ENCODE results near the gene SPATA3. TPM values are rescaled to one million over a fixed set of nuclear protein-coding genes. Genes with fewer than 3 reads are reported as not detected.
A peak's percentile ranks its signal among the peaks of the same experiment; 100 is the strongest.

The SPATA3 gene
- total and polyA plus RNA-seq, 2 of the 13 experiments (the other 11 are each of a cell fraction or from before 2014, with no cell fraction given): not detected

- TF ChIP-seq ZNF12 (CRISPR knock-in tag; IDR thresholded peaks at IDR 0.05) (no peak), ZNF572 (CRISPR knock-in tag; IDR thresholded peaks at IDR 0.05) (0 out of 2 replicates have a peak, but pooled peaks have one; percentile 68), ZBTB37 (CRISPR knock-in tag; IDR thresholded peaks at IDR 0.05) (no peak), PRDM15 (CRISPR knock-in tag; IDR thresholded peaks at IDR 0.05) (no peak), ZNF414 (CRISPR knock-in tag; IDR thresholded peaks at IDR 0.05) (peak; percentile 74; the same call in 1 of the 2 replicates), CSRNP1 (CRISPR knock-in tag; IDR thresholded peaks at IDR 0.05) (0 out of 2 replicates have a peak, but pooled peaks have one; percentile 20), XBP1 (CRISPR knock-in tag; IDR thresholded peaks at IDR 0.05) (no peak), KAT2B (IDR thresholded peaks at IDR 0.05; ENCODE audit: borderline replicate concordance, low read depth, low read length) (no peak), ZSCAN21 (CRISPR knock-in tag; IDR thresholded peaks at IDR 0.05; ENCODE audit: borderline replicate concordance) (peak; percentile 80), ZNF598 (CRISPR knock-in tag; IDR thresholded peaks at IDR 0.05; ENCODE audit: borderline replicate concordance) (peak; percentile 68; the same call in 1 of the 2 replicates), SALL2 (CRISPR knock-in tag; IDR thresholded peaks at IDR 0.05) (peak; percentile 75), KMT2B (CRISPR knock-in tag; IDR thresholded peaks at IDR 0.05) (0 out of 2 replicates have a peak, but pooled peaks have one; percentile 13), CC2D1A (CRISPR knock-in tag; IDR thresholded peaks at IDR 0.05) (no peak), ZBTB34 (CRISPR knock-in tag; IDR thresholded peaks at IDR 0.05) (peak; percentile 21; the same call in 1 of the 2 replicates), ZNF841 (CRISPR knock-in tag; IDR thresholded peaks at IDR 0.05; ENCODE audit: borderline replicate concordance) (no peak), ZNF430 (CRISPR knock-in tag; IDR thresholded peaks at IDR 0.05) (no peak), U2AF2 (IDR thresholded peaks at IDR 0.05; ENCODE audit: low read depth, low read length) (no peak), GPBP1L1 (CRISPR knock-in tag; IDR thresholded peaks at IDR 0.05) (no peak), MXD4 (CRISPR knock-in tag; IDR thresholded peaks at IDR 0.05) (0 out of 2 replicates have a peak, but pooled peaks have one; percentile 57)
These were observed 51.5 kb downstream of the SPATA3 start (continued) for GRCh38 chr2:231047274-231047922.
